ENCODE measurements around the gene OTOGL.

GRCh38 chr12:80142640-80143039 lies 43.3 kb downstream of the OTOGL start:
- TF ChIP-seq EZH2phosphoT487 (IDR thresholded peaks at IDR 0.05; ENCODE audit: borderline replicate concordance, low read length) (no peak), CTCF (IDR thresholded peaks at IDR 0.05; ENCODE audit: low read depth, low read length, poor library complexity, severe bottlenecking) (no peak)
